Transverse colon (tissue), 4 donors: ENCODE data around the gene LIX1. TPM values are rescaled to one million over a fixed set of nuclear protein-coding genes. Genes with fewer than 3 reads are reported as not detected.
"Not testable (repeated sequence)": the region's sequence is repeated elsewhere in the genome, so short reads cannot be mapped to it uniquely, and the experiment has no call there.

ENCODE experiments used
- DNase-seq: peaks from one replicate; pipeline ENCODE4 v3.0.0-alpha.2; 2019
- H3K27ac ChIP-seq, 4 donors: fragments of 200-600 bp; sonication (generic); 2 replicates each; pipeline ENCODE4 v1.5.1; 2016 to 2018; ENCODE audit warnings: inconsistent platforms in 4 of 4
- H3K27me3 ChIP-seq: fragments of 200-600 bp; sonication (generic); 2 replicates; pipeline ENCODE4 v1.5.1; 2017; ENCODE audit warnings: inconsistent platforms
- H3K36me3 ChIP-seq, 4 donors: fragments of 200-600 bp; sonication (generic); 2 replicates each; pipeline ENCODE4 v1.5.1; 2017 to 2019; ENCODE audit warnings: inconsistent platforms in 4 of 4
- H3K4me1 ChIP-seq, 4 donors: fragments of 200-600 bp; sonication (generic); 2 replicates each; pipeline ENCODE4 v1.5.1; 2017 to 2020; ENCODE audit warnings: inconsistent platforms in 4 of 4
- H3K4me3 ChIP-seq, 4 donors: fragments of 200-600 bp; sonication (generic); 1 replicate in 1 of 4; 2 replicates in 3 of 4; pipeline versions ENCODE4 v1.5.1 to v1.6.1; 2017 to 2019; ENCODE audit warnings: inconsistent platforms in 4 of 4
- H3K9me3 ChIP-seq, 2 donors: fragments of 200-600 bp; sonication (generic); 2 replicates each; pipeline ENCODE4 v1.5.1; 2017 to 2019; ENCODE audit warnings: inconsistent platforms in 2 of 2
- EP300 ChIP-seq: sonication (generic); formaldehyde crosslinking; IDR thresholded peaks from one replicate; pipeline ENCODE4 v1.6.1; 2017; ENCODE audit warnings: antibody characterized with exemption, low read depth
- POLR2A ChIP-seq: fragments of 450-650 bp; IDR thresholded peaks from one replicate; pipeline ENCODE4 v1.6.1; 2016; ENCODE audit warnings: antibody characterized with exemption, mild to moderate bottlenecking, moderate library complexity
- POLR2AphosphoS5 ChIP-seq, 3 donors: sonication (generic); formaldehyde crosslinking; IDR thresholded peaks; one replicate each; pipeline ENCODE4 v1.6.1; 2016; ENCODE audit warnings: antibody characterized with exemption in 3 of 3
- WGBS, 2 donors: methylation state at CpG; one replicate each; pipeline ENCODE4 v1.1.5; 2018; ENCODE audit warnings: low coverage in 1 of 2; 5-methylcytosine and 5-hydroxymethylcytosine counted together
- in situ Hi-C, 4 donors: fragments of 200-750 bp; cut with MboI; loops; one replicate each; pipeline versions ENCODE4 v1.15.0 to v1.15.1; 2017; ENCODE audit warnings: low sequenced_read_pairs in 3 of 4, low pct_ligation_motif_present in 1 of 4, low pct_unique_long_range_greater_than_20kb in 1 of 4
- intact Hi-C: fragments of 100-400 bp; cut with DNase I; formaldehyde crosslinking; loops from one replicate; pipeline ENCODE4 v1.15.1; 2023; ENCODE audit warnings: low total_unique reads
- total RNA-seq, 4 donors: library from RNA; depleted of rRNA; stranded (reverse); fragments of >200 nt; gene quantifications; one replicate each; pipeline ENCODE4 v1.1.0, GENCODE V29; 2016
- TF ChIP-seq, protein P1 (sequence below), 5 experiments: fragments of 200-600 bp in 3 of 5; fragments of 450-650 bp in 2 of 5; sonication (generic) in 3 of 5; IDR thresholded peaks; 1 replicate in 2 of 5; 2 replicates in 3 of 5; pipeline ENCODE4 v1.5.1; 2016 to 2017; ENCODE audit warnings: antibody characterized with exemption in 5 of 5, inconsistent platforms in 3 of 5, mild to moderate bottlenecking in 2 of 5, moderate library complexity in 1 of 5

Gene LIX1
- total RNA-seq, 4 donors from 2014 or later: 0.16 to 0.41 TPM; not detected in 2

DNA sequence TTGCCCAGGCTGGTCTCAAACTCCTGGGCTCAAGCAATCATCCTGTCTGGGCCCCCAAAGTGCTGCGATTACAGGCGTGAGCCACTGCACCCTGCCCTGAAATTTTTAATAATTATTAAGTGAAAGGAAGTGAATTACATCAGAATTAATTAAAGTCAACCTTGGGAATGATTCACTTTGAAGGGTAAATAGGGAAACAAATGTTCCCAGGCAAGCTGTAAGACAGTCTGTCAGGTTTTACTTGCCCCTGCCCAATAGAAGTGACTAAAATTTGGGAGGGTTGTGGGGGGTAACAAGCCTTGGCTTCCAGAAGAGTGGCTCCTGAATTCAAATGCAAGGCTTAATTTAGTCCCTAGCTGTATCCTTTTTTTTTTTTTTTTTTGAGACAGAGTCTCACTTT is 1.3 kb upstream of the LIX1 start:
- Histone ChIP-seq H3K27me3 (no peaks in the 10 kb centered on the region), H3K9me3 (no peaks in the 10 kb centered on the region), H3K36me3 (no peaks in the 10 kb centered on the region), H3K27ac (no peak overlapping the region), H3K4me1 (peaks cover 0 to 4% (median 0%) of the 10 kb centered on the region in 4 donors), H3K4me3 (no peak overlapping the region)
- intact Hi-C loops (no loop called here), in situ Hi-C loops (no loop called here)
- WGBS, 2 donors: 88 to 96% methylated on average over 2 of the region's 2 CpGs
- TF ChIP-seq EP300 (no peak), POLR2AphosphoS5 (IDR thresholded peaks at IDR 0.05) (no peak), POLR2A (no peak)
- TF ChIP-seq, protein P1, sequence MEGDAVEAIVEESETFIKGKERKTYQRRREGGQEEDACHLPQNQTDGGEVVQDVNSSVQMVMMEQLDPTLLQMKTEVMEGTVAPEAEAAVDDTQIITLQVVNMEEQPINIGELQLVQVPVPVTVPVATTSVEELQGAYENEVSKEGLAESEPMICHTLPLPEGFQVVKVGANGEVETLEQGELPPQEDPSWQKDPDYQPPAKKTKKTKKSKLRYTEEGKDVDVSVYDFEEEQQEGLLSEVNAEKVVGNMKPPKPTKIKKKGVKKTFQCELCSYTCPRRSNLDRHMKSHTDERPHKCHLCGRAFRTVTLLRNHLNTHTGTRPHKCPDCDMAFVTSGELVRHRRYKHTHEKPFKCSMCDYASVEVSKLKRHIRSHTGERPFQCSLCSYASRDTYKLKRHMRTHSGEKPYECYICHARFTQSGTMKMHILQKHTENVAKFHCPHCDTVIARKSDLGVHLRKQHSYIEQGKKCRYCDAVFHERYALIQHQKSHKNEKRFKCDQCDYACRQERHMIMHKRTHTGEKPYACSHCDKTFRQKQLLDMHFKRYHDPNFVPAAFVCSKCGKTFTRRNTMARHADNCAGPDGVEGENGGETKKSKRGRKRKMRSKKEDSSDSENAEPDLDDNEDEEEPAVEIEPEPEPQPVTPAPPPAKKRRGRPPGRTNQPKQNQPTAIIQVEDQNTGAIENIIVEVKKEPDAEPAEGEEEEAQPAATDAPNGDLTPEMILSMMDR (IDR thresholded peaks at IDR 0.05): no peak
- DNase-seq: no peak

DNA sequence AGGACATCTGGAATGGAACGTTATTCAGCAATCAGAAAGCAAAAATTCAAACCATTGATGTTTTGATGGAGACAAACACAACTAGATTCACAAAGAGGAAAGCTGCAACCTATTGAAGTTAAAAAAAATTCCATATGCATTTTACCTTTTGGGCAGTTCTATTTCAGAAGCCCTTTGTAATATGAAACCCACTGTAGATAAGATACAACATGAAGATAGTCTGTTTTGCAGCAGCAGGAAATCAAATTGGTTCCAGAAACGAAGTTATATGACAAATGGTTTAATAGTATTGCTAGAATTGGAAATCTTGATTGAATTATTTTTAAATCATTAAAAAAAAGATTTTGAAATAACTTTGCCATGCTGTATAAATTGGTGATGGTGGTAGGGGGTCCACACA is 872 bp downstream of the LIX1 start:
- intact Hi-C loops (no loop called here), in situ Hi-C loops (no loop called here)
- Histone ChIP-seq H3K4me3 (no peak overlapping the region), H3K36me3 (no peaks in the 10 kb centered on the region), H3K4me1 (peaks cover 0 to 4% (median 0%) of the 10 kb centered on the region in 4 donors), H3K9me3 (no peaks in the 10 kb centered on the region), H3K27me3 (no peaks in the 10 kb centered on the region), H3K27ac (no peak overlapping the region)
- WGBS, 2 donors: 46 to 62% methylated on average over 2 of the region's 2 CpGs
- TF ChIP-seq EP300 (no peak), POLR2AphosphoS5 (IDR thresholded peaks at IDR 0.05) (no peak), POLR2A (no peak)
- TF ChIP-seq, protein P1 (IDR thresholded peaks at IDR 0.05): no peak
- no peak for DNase-seq

DNA sequence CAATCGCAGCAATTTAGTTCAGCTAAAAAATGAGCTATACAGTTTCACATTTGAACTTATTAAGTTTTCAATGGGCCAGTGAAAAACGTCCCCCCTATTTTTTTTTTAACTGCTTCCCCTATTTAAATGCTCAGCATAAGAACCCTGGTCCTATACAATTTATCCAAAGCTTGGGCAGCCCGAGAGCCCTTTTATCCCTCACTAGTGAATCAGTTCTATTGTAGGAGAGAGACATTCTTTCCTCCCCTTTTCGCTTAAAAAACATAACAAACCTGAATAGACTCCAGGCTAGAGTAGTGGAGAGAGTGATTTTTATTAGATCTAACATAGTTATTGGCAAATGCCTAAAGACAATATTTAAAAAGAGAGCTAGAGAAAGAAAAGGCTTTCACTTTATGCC is 1.4 kb downstream of the LIX1 start:
- DNase-seq: no peak
- Histone ChIP-seq H3K4me1 (peaks cover 0 to 4% (median 0%) of the 10 kb centered on the region in 4 donors), H3K27me3 (no peaks in the 10 kb centered on the region), H3K36me3 (no peaks in the 10 kb centered on the region), H3K4me3 (no peak overlapping the region), H3K9me3 (no peaks in the 10 kb centered on the region), H3K27ac (no peak overlapping the region)
- intact Hi-C loops (no loop called here), in situ Hi-C loops (no loop called here)
- no peak for TF ChIP-seq EP300
- TF ChIP-seq POLR2AphosphoS5 (IDR thresholded peaks at IDR 0.05): no peak
- TF ChIP-seq, protein P1 (IDR thresholded peaks at IDR 0.05): no peak
- no peak for TF ChIP-seq POLR2A
- WGBS, 2 donors: 69 to 70% methylated on average over 2 to 4 of the region's 4 CpGs

DNA sequence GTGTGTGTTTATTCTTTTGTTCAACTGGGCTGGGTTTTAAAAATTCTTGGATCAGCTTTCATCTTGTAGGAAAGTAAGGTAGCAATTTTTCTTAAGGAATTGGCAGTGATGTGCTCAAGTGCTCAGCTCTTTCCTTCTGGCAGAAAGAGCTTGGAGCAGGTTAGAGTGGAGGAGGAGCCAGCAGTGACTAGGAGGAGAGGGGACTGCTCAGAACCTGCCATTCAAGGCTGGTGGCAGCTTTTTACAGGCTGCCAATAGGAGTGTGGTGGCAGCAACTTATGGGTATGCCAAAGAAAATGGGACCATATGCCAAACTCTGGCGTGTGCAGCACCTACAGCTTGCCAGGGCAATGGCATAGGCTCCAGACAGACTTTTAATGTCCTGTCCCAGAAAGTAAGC is 2.2 kb downstream of the LIX1 start:
- H3K27ac ChIP-seq, H3K9me3 ChIP-seq, H3K36me3 ChIP-seq, in situ Hi-C loops, H3K27me3 ChIP-seq, DNase-seq, H3K4me3 ChIP-seq, intact Hi-C loops, H3K4me1 ChIP-seq: not testable (repeated sequence)
- WGBS, 2 donors: 45 to 67% methylated on average over 1 of the region's 1 CpG

DNA sequence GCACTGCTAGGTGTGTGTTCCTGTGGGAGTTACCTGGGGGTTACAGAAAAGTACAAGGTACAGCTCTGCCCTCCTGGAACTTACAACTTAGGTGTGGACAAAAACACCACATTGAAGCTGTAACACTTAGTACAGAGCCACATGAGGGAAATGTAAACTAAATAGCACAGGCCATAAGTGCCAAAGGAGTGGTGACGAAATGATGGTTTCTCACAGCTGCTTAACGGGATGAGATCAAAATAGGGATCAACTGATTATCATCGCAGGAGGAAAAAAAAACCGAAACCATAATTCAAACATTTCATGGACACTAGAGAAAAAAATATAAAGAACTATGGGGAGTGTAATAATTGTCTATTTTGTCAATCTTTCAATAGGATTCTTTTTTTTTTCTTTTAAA is 5.9 kb downstream of the LIX1 start:
- Histone ChIP-seq H3K36me3 (no peaks in the 10 kb centered on the region), H3K27ac (no peak overlapping the region), H3K27me3 (no peaks in the 10 kb centered on the region), H3K4me3 (no peak overlapping the region), H3K9me3 (no peaks in the 10 kb centered on the region), H3K4me1 (no peaks in the 10 kb centered on the region)
- DNase-seq: no peak
- TF ChIP-seq, protein P1 (IDR thresholded peaks at IDR 0.05): no peak
- no peak for TF ChIP-seq POLR2A
- TF ChIP-seq POLR2AphosphoS5 (IDR thresholded peaks at IDR 0.05): no peak
- TF ChIP-seq EP300: no peak
- intact Hi-C loops (no loop called here), in situ Hi-C loops (no loop called here)
- WGBS, 2 donors: 40 to 69% methylated on average over 4 of the region's 4 CpGs
